Stimulated activated CD4-positive, alpha-beta T cell treated with anti-CD3 and anti-CD28 coated beads, Interleukin-1b, Interleukin-23, amount 100 ng/mL, for 48 hours (primary cell): ENCODE measurements around the gene STARD5.
"Not testable (repeated sequence)": the region's sequence is repeated elsewhere in the genome, so short reads cannot be mapped to it uniquely, and the experiment has no call there.

Experiments used
- DNase-seq: peaks from one replicate; pipeline ENCODE4 v3.0.0-alpha.2; 2020

STARD5 gene

DNA sequence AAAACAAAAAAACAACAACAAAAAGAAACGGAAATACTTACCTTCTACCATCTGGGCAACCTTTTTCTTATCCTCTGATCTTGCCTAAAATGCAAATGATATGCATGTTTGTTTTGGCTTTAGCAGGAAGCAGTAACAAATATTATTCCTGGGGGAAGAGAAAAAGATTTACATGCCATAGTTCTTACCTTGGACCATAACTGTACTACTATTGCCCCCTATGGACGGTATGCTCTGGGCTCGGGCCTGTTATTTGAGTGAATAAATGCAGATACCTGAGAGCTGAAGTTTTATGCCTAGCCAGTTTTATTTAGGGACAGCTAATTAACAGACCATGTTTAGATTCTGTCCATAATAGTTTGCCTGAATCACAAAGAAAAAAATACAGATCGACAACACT is 12.6 kb upstream of the STARD5 start:
- DNase-seq: peak; percentile 14

DNA sequence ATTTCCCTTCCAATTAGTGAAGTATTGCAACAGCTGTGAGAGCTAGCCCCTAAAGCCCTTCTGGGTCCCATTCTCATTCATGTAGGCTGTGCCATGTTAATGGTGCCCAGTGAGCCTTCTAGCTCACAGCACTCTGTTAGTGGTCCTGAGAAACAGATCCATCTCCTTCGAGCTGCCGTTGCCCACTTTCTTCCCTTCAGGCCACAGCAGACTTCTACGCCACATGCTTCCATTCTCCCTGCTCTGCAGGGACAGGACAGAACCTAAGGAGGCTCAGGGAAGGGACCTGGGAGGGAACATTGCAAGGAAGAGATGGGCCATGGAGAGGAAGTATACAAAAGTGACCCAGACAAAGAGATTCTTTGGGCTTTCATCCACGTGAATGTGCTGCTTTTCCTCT is 11.7 kb upstream of the STARD5 start:
- DNase-seq: no peak

DNA sequence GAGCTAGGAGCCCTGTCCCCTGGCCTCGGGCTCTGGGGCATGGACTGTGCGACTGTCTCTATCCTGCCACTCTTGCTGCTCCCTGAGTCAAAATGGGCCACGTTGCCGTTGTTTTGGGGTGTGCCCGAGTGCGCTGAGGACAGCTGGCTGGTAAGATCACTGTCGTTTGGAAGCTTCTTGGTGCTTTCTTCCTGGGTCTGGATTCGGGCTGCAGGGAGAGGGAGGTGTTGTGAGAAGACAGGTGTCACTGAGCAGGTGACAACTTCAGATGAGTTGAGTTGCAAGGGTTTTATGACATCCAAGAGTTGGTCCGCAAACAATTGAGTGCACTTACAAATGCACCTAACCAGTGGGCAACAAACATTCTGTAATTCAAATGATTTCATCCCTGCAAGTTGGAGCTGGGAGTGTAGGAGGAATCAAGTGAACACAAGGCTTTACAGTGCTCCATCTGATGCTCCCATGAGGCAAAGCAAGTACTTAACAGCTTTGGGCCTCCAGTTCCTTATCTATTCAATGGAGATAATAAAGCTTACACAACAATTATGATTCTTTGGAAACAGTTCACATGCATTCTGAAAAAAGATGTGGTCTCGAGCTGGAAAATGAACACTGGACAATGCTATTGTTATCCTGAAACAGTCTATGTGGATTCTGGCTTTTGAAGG is 11.0 kb upstream of the STARD5 start:
- no peak for DNase-seq

DNA sequence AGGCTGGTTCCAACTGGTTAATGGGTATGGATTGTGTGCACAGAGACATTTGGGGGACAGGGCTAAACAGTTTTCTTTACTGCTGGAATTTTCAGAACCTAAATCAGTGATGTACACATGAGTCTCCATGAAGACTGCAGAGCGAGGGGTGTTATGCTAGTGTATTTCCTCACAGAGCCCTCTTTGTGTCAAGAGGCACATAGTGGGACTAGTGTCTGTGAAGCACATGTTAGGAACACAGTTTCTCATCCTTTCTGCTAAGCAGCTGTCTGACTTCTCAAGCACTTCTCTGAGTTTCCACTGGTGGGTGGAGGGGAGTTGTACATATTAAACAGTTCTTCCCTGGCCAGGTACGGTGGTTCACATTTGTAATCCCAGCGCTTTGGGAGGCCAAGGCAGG is 9.4 kb upstream of the STARD5 start:
- no peak for DNase-seq

DNA sequence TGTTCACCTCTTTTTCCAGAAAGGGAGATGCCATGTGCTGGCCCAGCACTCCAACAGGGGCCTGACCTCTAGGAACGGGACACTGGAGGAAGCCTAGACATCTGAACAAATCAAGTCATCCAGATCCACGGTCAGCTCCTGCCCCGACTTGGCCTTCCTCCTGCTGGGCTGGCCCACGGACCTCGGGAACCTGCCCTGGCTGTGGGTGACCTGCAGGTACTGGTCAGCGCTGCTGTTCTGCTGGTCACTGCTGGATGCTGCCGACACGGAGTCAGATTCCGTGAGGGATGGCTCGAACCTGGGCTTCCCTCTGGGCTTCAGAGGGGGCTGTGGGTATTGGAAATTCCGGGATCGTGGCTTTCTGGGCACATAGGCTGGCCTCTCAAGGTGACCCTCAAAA is 8.4 kb upstream of the STARD5 start:
- no peak for DNase-seq

DNA sequence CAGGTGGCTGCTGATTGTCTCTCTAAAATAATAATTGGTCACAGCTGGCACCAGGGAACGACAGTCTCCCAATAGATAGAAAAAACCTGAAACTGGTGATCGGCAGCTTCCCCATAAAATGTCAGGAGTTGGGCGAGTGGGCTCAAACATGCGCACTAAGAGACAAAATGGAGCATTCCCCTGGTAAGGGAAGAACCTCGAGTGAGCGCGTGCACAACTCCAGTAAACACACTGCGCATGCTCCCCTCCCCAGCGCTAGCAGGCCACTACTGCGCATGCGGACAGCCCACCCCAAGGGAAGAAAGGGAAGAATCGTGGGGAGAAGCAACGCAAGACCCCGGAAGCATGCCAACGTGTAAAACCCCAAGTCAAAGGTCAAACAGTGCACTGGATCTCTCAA is 7.7 kb upstream of the STARD5 start:
- DNase-seq: no peak

DNA sequence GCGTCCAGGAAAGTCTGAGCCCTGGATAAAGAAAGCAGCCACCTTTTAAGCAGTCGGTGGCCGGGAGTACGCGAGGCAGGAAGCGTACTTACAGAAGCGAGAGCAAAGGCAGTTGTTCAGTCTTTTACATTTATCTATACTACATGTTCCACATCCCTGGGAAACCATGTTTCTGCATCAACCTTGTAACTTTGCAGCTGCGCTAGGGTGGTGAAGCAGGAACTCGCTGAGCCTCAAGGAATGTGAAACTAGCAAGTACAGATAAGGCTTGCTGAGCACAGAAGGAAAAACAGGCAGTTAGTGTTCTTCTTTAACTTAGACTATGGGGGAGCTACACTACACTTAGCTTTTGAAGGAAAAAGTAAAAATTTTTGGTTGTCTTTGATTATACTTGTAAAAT is 7.2 kb upstream of the STARD5 start:
- not testable (repeated sequence) for DNase-seq

DNA sequence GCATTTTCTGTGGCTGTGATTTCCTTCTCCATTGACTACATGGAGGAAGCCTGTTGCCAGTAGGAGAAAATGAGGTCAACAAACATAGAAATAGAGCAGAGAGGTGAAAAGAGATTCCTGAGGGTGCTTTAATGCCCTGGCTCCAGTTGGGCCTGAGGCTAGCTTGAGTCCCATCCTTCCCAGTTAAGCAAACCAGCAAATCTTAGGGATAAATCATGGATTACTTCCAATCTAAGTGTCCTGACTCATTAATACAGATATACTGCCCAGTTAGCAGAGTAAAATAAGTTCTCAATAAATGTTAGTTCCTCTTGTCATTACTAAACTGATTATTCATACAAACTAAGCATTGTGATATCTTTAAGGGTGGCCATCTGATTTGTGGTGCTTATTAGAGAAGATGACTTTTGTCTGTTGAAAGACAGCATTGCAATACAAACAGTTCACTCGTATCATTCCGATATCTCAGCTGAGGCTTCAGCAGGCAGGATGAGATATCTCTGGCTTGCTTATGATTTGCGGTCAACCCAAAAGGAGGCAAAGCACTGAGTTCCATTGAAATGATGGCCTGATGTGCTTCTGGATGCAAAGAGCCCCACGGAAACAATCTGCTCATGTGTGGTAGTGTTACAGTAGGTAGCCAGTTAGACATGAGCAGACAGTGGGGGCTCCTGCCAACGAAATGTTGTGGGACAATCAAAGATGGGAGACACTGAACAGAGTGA is 6.6 kb upstream of the STARD5 start:
- no peak for DNase-seq

DNA sequence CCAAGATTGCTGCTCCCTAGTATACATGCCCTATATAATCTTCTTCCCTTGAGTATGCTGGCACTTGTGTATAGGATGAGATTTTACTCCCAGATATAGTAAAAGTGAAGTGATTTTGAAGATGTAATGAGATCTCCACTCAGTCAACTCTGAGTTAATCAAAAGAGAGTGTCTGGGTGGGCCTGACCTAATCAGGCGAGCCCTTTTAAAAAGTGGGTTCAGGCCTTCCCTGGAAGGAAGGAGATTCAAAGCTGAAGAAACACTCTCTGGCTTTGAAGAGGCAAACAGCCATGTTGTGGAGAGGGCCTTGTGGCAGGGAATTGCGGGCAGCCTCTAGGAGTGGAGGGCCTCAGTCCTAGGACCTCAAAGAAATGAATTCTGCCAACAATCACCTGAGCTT is 5.5 kb upstream of the STARD5 start:
- no peak for DNase-seq

DNA sequence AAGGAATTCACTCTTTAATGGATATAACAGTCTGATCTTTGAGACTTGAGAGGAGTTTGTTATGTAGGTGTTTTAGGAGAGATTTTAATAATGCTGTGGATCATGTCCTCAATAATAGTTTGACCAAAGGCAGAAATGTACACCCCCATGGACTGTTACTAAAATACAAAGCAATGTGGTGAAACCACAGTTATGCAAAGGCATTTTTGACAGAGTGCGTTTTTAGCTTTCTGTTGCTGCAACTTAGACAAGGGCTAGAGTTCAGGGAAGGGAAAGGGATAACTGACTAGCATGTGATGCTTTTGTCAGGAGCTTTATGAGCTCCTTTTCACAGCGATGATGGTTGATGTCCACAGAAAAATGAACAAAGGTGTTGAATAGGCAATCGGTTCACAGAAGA is 3.6 kb upstream of the STARD5 start:
- DNase-seq: no peak

DNA sequence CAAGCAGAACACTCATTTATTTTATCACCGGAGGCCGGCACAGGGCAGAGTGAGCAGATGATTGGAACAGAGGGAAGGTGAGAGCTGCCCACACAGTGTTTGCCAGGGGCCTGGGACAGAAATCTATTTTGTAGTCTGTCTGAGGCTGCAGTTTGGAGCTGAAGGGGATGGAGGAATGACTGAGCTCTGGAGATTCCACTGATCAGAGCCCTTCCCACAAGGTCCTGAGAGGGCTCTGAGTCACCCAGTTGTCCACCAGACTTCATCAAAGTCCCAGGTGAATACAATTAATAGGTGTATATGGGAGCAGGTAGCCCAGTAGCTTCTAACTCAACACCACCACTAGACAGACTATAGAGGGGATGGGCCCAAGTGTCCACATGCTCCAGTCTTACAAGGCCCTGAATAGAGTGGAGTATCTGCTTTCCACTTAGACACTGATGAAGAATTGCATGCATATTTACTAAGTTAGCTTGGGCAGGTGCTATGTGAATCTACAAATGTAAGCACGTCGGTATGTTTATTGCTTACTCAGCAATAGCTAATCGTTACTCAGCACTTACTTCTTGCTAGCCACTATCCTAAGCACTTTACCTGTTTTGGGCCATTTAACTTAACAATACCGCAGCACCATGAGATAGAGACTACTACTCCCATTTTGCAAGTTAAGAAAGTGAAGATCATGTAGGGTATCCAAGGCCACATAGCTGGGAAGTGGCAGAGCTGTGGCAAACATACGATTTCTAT is 2.7 kb upstream of the STARD5 start:
- no peak for DNase-seq

DNA sequence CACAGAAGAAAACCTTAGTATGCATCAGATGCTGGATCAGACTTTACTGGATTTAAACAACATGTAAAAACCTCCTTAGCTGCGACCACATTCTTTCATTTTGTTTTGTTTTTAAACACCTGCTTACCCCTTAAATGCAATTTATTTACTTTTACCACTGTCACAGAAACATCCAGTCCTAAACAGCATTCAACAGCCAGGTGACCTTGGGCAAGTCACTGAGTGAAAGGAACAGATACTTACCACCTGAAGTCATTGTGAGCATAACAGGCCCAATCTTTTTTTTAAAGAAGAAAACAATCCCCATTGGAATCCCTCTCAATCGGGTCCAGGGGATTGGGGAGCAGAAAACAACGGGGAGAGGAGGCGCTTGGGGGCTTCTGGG is 390 bp downstream of the STARD5 start:
- no peak for DNase-seq

DNA sequence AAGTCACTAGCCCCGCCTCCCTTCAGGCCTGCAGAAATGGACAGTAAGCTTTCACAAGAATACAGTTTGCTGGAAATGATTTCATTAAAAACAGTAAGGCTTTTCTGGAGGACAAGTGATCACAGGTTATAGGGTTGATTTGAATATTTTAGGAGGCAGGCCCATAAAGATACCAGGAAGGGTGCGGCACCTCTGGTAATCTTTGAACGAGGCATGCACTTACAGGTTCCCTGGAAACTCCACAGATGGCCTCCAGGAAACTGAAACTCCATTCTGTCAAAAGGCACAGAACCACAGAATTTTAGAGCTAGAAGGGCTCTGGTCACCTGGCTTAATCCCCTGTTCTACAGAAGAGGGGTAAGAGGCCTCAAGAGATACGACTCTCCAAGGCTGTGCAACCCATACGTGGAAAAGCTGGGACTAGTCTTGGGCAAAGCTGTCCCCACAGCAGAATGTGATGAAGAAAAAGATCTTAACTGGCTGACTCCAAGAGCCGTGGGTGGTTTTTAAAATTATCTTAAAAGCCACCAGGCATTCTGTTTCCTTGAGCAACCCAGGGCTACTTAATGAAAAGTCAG is 1.2 kb downstream of the STARD5 start:
- no peak for DNase-seq

DNA sequence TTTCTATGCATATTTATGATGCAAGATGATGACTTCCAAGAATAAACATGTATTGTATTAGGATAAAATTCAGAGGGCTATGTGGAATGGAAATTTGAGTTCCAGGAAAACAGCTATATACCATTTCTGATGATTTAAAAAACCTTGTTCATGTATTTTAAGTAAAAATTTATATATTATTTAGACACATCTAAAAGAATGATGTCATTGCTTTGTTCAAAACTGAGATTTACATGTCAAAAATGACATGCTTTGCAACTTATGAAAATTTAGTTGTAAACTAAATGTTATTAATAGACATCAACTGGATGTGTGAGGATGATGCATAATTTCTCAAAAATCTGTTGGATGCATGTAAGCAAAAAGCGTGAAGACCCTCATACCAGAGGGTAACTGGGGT is 2.3 kb downstream of the STARD5 start:
- DNase-seq: no peak

DNA sequence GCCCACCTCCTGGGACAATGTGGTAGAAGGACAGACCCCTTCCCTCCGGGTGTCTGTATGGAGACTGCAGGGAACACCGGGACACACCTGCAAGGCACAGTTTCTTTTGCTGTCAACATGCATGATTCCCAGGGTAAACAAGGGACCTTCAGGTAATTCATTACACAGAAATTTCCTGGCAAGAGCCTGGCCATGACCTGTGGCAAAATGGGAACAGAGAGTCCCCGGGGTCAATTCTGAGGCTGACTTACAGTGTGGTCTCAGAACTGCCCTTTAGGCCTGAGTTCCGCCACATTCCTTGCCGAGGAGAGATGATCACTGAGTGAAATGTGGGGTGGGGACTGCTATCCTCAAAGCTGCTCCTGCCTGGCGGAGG is 6.3 kb downstream of the STARD5 start:
- no peak for DNase-seq

DNA sequence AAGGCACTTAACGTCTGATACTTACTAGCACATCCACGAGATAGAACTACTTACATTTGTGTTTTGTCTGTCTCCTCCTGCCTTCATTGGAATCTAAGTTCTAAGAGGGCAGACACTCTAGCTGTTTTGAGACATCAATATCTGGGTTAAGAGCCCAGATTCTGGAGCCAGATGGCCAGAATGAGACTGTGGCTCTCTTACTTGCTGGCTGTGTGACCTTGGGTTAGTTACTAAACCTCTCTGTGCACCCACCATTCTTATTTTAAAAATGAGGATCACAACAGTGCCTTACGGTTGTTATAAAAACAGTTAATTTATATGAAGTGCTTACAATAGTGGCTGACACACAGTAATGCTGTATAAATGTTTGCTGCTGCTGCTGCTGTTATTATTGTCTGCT is 7.7 kb downstream of the STARD5 start:
- DNase-seq: no peak

DNA sequence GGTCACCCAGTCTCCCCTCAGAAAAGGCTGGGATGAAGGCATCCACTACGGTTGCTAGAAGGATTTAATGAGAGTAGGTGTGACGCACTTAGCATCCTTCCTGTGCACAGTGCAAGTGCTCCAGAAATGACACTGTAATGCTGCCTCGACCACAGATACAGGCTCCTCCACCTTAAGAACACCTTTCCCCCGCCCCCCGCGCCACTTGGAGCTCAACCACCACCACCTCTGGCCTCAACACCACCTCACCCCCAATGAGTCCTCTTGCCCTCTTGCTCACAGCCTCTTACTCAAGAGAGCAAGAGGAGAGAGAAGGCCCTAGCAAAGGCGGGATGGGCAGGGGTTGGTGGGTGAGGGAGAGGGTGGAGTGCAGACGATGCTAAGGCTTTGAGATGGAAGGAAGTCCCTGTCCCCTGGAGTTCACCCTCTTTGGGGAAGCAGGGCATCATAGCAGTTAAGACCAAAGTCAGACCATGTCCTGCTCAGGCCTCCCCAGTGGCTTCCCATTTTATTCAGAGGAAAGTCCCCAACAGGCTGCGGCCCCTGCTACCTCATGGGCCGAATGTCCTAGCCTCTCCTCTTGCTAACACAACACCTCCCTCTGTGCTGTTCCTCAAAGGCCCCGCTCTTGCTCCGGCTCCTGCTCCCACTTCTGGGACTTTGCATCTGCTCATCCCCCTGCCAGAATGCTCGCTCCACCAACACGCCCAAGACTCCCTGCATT is 8.3 kb downstream of the STARD5 start:
- DNase-seq: peak; percentile 30

DNA sequence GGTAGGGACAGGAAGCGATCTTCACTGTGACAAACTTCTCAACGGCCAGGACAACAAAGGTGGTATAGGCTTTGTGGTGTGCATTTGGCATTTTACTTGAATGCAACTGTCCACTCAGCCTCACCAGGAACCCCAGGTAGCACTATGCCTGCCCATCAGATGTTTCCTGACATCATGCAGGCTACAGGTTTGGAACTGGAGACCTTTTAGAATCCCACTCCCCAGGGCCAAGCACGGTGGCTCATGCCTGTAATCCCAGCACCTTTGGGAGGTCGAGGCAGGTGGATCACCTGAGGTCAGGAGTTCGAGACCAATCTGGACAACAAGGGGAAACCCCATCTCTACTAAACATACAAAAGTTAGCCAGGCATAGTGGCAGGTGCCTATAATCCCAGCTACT is 9.6 kb downstream of the STARD5 start:
- DNase-seq: no peak

DNA sequence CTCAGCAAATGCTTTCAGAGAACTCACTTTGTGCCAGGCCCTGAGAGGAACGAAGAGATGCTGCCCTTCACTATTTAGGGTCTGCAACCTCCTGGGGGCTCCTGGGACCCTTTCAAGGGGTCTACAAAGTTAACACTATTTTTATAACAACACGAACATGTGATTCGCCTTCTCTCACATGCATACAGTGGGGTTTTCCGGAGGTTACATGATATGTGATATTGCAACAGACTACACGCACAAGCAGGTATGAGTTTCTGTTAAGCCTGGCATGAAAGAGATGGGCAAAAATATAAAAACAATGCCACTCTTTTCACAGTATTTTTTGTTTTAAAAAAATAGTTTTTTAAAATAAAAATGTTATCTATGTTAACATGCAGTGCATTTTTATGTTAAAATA is 10.3 kb downstream of the STARD5 start:
- no peak for DNase-seq

DNA sequence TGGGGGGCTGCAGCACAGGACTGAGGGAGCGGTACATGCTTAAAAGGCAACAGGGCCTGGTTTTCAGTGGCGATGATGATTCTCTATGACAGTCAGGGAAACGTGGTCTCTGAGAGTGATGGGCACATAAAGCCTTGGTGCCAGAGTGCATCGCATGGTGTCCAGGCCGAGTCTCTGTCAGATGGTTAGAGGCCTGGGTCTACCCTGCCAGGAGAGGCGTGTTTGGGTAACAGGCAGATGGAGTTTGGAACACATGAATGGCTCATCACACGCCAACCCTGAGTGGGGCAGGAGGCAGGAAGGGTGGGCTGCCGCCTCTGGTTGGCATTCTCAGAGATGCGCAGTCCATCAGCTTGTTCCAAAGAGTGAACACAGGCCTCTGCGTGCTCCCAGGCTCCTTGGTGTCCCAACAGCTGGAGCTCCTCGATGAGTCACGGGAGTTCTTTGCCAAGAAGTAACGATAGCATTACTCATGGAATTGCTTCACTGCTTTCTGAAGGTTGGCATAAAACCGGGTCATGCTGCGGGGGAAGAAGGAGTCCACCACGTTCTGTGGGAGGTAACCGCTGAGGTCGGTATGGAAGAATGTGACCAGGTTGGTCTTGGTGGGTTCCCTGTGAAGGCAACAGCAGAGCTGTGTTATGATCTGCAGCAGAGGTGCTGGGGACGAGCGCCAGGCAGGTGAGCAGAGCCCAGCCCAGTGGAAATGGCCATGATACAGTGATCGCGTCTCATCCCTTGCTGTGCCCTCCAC is 11.0 kb downstream of the STARD5 start:
- DNase-seq: no peak

DNA sequence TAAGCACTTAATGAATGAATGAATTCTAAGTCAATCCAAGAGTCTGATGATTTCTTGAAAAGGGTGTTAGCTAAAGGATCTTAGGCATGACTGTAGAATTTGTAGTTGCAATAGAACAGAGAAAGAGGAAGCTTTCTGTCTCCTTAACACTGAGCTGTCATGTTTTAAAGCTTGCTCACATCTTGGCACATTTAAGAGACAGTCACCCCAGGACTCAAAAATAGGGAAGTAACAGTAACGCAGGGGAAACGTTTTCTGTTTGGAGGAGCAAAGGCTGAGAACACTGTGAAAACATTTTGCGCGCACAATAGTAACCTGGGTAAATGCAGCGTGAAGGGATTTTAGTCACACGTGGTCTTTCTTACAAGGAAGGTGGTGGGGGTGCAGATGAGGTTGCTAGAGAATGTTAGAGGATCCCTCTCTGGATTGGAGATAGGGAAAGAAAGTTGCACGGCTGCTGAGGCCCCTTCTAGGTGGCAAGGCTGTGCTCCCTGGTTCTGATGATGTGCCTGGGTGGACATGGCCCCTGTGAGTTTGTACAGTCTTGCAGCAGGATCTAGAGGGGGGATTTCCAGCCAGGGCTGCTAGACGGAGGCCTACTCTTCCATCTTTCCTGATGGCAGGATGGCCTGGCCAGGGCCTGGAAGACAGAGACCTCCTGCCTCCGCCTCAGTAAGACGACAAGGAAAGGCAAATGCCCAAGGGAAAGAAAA is 12.0 kb downstream of the STARD5 start:
- DNase-seq: no peak

DNA sequence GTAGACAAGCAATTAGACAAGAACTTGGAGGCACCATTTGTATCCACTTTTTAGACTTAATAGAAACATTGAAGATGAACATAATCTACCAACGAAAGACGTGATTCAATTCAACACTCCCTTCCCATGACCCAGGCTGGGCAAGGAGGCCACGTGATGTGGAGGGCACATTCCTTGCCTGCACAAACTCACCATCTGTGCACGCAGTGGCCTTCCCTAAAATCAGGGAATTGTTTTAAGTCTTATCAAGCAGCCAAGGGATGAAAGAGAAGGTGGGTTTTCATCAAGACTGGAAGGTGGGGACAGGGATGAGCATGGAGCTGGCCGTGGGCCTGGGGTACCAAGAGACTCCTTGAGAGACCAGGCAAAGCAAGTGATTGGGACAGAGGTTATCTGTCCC is 13.5 kb downstream of the STARD5 start:
- DNase-seq: no peak
